HG02938 (cell line): ENCODE data around the gene CACNB2.
"Not testable (repeated sequence)": the region's sequence is repeated elsewhere in the genome, so short reads cannot be mapped to it uniquely, and the experiment has no call there.

Experiments
- ATAC-seq: cut with Tn5 transposase; IDR thresholded peaks from one replicate; pipeline ENCODE4 v1.9.1; 2021; ENCODE audit warnings: mild to moderate bottlenecking, moderate library complexity; ENCODE audit not compliant: unreplicated experiment

The CACNB2 gene

GRCh38 chr10:18196806-18197550 is 56.8 kb downstream of the CACNB2 start:
- ATAC-seq = no peak

- ATAC-seq = no peak
These were observed 57.5 kb downstream of the CACNB2 start for GRCh38 chr10:18197706-18198105.

- ATAC-seq = no peak
These were observed 61.7 kb downstream of the CACNB2 start for GRCh38 chr10:18201877-18202276.

GRCh38 chr10:18202680-18203460 is 62.6 kb downstream of the CACNB2 start:
- ATAC-seq = no peak

GRCh38 chr10:18203471-18203870 is 63.2 kb downstream of the CACNB2 start:
- ATAC-seq = no peak

GRCh38 chr10:18204039-18204835 is 64.0 kb downstream of the CACNB2 start:
- no peak for ATAC-seq

- ATAC-seq = no peak
These were observed 65.0 kb downstream of the CACNB2 start for GRCh38 chr10:18205098-18205834.

- ATAC-seq = not testable (repeated sequence)
These were observed 68.0 kb downstream of the CACNB2 start for GRCh38 chr10:18208186-18208585.

- ATAC-seq = no peak
These were observed 69.0 kb downstream of the CACNB2 start for GRCh38 chr10:18209241-18209640.

- no peak for ATAC-seq
These were observed 70.5 kb downstream of the CACNB2 start for GRCh38 chr10:18210711-18211110.

- ATAC-seq = no peak
These were observed 71.6 kb downstream of the CACNB2 start for GRCh38 chr10:18211862-18212261.

GRCh38 chr10:18213271-18213670 is 73.0 kb downstream of the CACNB2 start:
- no peak for ATAC-seq

GRCh38 chr10:18214691-18215563 is 74.7 kb downstream of the CACNB2 start:
- ATAC-seq = no peak

GRCh38 chr10:18216482-18216881 is 76.3 kb downstream of the CACNB2 start:
- no peak for ATAC-seq

- no peak for ATAC-seq
These were observed 77.4 kb downstream of the CACNB2 start for GRCh38 chr10:18217577-18217976.

GRCh38 chr10:18219146-18219545 is 78.9 kb downstream of the CACNB2 start:
- no peak for ATAC-seq

GRCh38 chr10:18221123-18221522 is 80.9 kb downstream of the CACNB2 start:
- no peak for ATAC-seq

- ATAC-seq = no peak
These were observed 81.7 kb downstream of the CACNB2 start for GRCh38 chr10:18221882-18222281.

GRCh38 chr10:18222866-18223265 is 82.6 kb downstream of the CACNB2 start:
- no peak for ATAC-seq

- ATAC-seq = no peak
These were observed 83.7 kb downstream of the CACNB2 start for GRCh38 chr10:18223898-18224297.
